Activated CD8-positive, alpha-beta memory T cell treated with anti-CD3 and anti-CD28 coated beads for 36 hours (primary cell): Measurements from ENCODE around the gene CCDC63. TPM values are rescaled to one million over a fixed set of nuclear protein-coding genes. Genes with fewer than 3 reads are reported as not detected.

Source experiments
- CTCF ChIA-PET: fragments of 350-600 bp; sonication (Branson Sonifier 250); formaldehyde crosslinking; loops from one replicate; lab custom pipeline; 2021; ENCODE audit warnings: antibody characterized with exemption; lab: Charles Lee
- POLR2A ChIA-PET: fragments of 350-600 bp; sonication (Branson Sonifier 250); formaldehyde crosslinking; loops from one replicate; lab custom pipeline; 2021; ENCODE audit warnings: antibody characterized with exemption; lab: Charles Lee
- total RNA-seq, 2 experiments: library from RNA; stranded (reverse); gene quantifications; one replicate each; pipeline ENCODE4 v1.2.3, GENCODE V29; 2021

Gene CCDC63
- not detected for total RNA-seq

- ChIA-PET CTCF (interaction anchor here (1.4 kb wide), 1 partner anchor 41 kb away, joined by 4 read pairs; no protein-coding TSS in a partner anchor), POLR2A (no interaction called here)
Measured at GRCh38 chr12:110846615-110847566, at the start of gene CCDC63. Gene CCDC63 (plus strand): TSS chr12:110846987. CDS start chr12:110852955, 5,968 bp downstream.

GRCh38 chr12:110798461-110798860, 48.3 kb upstream of the CCDC63 start:
- ChIA-PET CTCF (no interaction called here), POLR2A (no interaction called here)

GRCh38 chr12:110802489-110802888, 44.3 kb upstream of the CCDC63 start:
- CTCF ChIA-PET = interaction anchor here (0.6 kb wide), 1 partner anchor 18 kb away, joined by 3 read pairs; no protein-coding TSS in a partner anchor
- POLR2A ChIA-PET = no interaction called here

- ChIA-PET POLR2A (no interaction called here), CTCF (interaction anchor here (0.7 kb wide), 1 partner anchor 11 kb away, joined by 3 read pairs; no protein-coding TSS in a partner anchor)
Measured at GRCh38 chr12:110804406-110804805, 42.4 kb upstream of the CCDC63 start.

- CTCF ChIA-PET = interaction anchor here (0.6 kb wide), 1 partner anchor 73 kb away, joined by 4 read pairs; no protein-coding TSS in a partner anchor
- POLR2A ChIA-PET = no interaction called here
Measured at GRCh38 chr12:110807640-110808039, 39.1 kb upstream of the CCDC63 start.

GRCh38 chr12:110809149-110809548, 37.6 kb upstream of the CCDC63 start:
- ChIA-PET CTCF (no interaction called here), POLR2A (no interaction called here)

- CTCF ChIA-PET = no interaction called here
- POLR2A ChIA-PET = no interaction called here
Measured at GRCh38 chr12:110811972-110812371, 34.8 kb upstream of the CCDC63 start.

GRCh38 chr12:110813285-110813684, 33.5 kb upstream of the CCDC63 start:
- ChIA-PET POLR2A (no interaction called here), CTCF (no interaction called here)

GRCh38 chr12:110813756-110814155, 33.0 kb upstream of the CCDC63 start:
- CTCF ChIA-PET = no interaction called here

GRCh38 chr12:110816248-110816647, 30.5 kb upstream of the CCDC63 start:
- CTCF ChIA-PET = interaction anchor here (0.9 kb wide), 1 partner anchor 111 kb away, joined by 3 read pairs; no protein-coding TSS in a partner anchor
- POLR2A ChIA-PET = no interaction called here

More at GRCh38 chr12:110813756-110814155, 33.0 kb upstream of the CCDC63 start:
- POLR2A ChIA-PET = no interaction called here

- POLR2A ChIA-PET = no interaction called here
- CTCF ChIA-PET = no interaction called here
Measured at GRCh38 chr12:110816779-110817178, 30.0 kb upstream of the CCDC63 start.

GRCh38 chr12:110818511-110818910, 28.3 kb upstream of the CCDC63 start:
- POLR2A ChIA-PET = no interaction called here
- CTCF ChIA-PET = interaction anchor here (0.5 kb wide), 1 partner anchor 131 kb away, joined by 3 read pairs; no protein-coding TSS in a partner anchor

GRCh38 chr12:110819150-110819549, 27.6 kb upstream of the CCDC63 start:
- POLR2A ChIA-PET = no interaction called here
- CTCF ChIA-PET = no interaction called here

GRCh38 chr12:110819646-110820045, 27.1 kb upstream of the CCDC63 start:
- POLR2A ChIA-PET = no interaction called here
- CTCF ChIA-PET = no interaction called here

GRCh38 chr12:110821917-110822316, 24.9 kb upstream of the CCDC63 start:
- ChIA-PET POLR2A (no interaction called here), CTCF (interaction anchor here (1.5 kb wide), 2 partner anchors 44 to 221 kb away, joined by 4 to 5 read pairs; no protein-coding TSS in a partner anchor)

- ChIA-PET POLR2A (interaction anchor here (0.6 kb wide), 1 partner anchor 175 kb away, joined by 3 read pairs; no protein-coding TSS in a partner anchor), CTCF (interaction anchor here (0.5 to 1.5 kb wide), 3 partner anchors 45 to 222 kb away, joined by 3 to 5 read pairs (median 4); no protein-coding TSS in a partner anchor)
Measured at GRCh38 chr12:110822821-110823415, 23.9 kb upstream of the CCDC63 start.

GRCh38 chr12:110824342-110824741, 22.4 kb upstream of the CCDC63 start:
- ChIA-PET POLR2A (no interaction called here), CTCF (interaction anchor here (1.4 kb wide), 1 partner anchor 64 kb away, joined by 3 read pairs; no protein-coding TSS in a partner anchor)

GRCh38 chr12:110825530-110825929, 21.3 kb upstream of the CCDC63 start:
- CTCF ChIA-PET = interaction anchor here (1.3 to 1.4 kb wide), 2 partner anchors 62 to 124 kb away, joined by 3 to 4 read pairs; no protein-coding TSS in a partner anchor
- POLR2A ChIA-PET = interaction anchor here (0.6 kb wide), 1 partner anchor 245 kb away, joined by 18 read pairs; no protein-coding TSS in a partner anchor

- CTCF ChIA-PET = interaction anchor here (0.7 to 2.0 kb wide), 7 partner anchors 49 to 149 kb away, joined by 3 to 8 read pairs (median 3); no protein-coding TSS in a partner anchor
- POLR2A ChIA-PET = no interaction called here
Measured at GRCh38 chr12:110826592-110827200, 20.1 kb upstream of the CCDC63 start.
